NCI-H526 (cell line): Measurements from ENCODE around the gene TRIM62.

Experiments
- DNase-seq, 2 experiments: peaks; one replicate each; lab custom pipeline; 2025; lab: John Stamatoyannopoulos, UW

Gene TRIM62

DNA sequence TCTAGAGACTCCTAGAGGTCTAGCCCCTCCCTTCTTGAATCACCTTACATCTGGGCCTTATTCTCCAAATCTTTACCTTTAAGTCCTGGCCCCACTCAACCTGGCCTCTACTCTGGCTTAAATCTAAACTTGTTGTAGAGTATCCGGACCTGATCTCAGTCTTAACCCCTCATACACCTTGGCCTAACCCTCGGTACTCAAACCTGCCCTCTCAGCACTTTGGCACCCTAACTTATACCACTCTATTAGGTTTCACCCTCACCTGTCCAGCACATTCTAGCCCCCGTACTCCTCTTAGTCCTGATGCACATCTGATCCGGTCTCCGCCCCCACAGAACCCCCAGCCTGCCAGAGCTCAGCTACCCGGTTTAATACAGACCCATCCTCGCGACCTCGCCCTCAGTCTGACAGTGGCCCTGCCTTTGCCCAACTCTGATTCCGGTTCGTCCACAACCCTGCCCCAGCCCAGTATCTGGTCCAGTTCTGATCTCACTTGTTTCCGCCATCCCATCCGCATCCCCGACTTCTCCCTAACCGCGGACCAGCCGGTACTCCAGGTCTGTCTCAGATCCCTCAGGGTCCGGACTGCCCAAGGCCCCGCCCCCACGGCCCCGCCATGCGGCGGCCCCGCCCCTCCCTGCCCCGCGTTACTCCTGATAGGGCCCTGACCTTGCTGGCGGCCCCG is 1.5 kb downstream of the TRIM62 start:
- DNase-seq = no peak

GRCh38 chr1:33178836-33179439 is 2.9 kb downstream of the TRIM62 start:
- no peak for DNase-seq

- DNase-seq = no peak
Observed at GRCh38 chr1:33177996-33178540, 3.8 kb downstream of the TRIM62 start.

GRCh38 chr1:33176887-33177286 is 5.0 kb downstream of the TRIM62 start:
- DNase-seq = no peak

GRCh38 chr1:33176362-33176850 is 5.4 kb downstream of the TRIM62 start:
- DNase-seq = no peak

DNA sequence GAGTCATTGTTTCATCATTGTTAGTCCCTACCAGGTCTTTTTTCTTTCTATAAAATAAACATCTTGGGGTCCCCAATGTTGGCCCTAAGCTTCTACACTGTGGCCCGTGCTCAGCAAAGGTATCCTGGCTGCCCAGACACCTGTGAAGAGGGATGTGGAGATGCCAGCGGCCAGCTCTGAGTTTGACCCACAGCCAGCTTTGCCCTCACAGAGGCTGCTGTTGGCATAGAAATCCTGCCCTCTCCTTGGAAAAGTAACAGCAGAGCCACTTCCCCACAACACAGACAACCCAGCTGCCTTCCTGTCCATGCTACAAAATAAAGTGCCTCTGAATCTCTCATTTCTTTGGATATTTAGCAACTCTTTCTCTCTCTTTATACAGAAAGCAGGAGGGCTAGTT is 6.0 kb downstream of the TRIM62 start:
- DNase-seq = no peak

- DNase-seq = no peak
Observed at GRCh38 chr1:33173091-33173490, 8.8 kb downstream of the TRIM62 start.

GRCh38 chr1:33171977-33172813 is 9.6 kb downstream of the TRIM62 start:
- peak in 1 of 2 experiments; percentile 81 for DNase-seq

DNA sequence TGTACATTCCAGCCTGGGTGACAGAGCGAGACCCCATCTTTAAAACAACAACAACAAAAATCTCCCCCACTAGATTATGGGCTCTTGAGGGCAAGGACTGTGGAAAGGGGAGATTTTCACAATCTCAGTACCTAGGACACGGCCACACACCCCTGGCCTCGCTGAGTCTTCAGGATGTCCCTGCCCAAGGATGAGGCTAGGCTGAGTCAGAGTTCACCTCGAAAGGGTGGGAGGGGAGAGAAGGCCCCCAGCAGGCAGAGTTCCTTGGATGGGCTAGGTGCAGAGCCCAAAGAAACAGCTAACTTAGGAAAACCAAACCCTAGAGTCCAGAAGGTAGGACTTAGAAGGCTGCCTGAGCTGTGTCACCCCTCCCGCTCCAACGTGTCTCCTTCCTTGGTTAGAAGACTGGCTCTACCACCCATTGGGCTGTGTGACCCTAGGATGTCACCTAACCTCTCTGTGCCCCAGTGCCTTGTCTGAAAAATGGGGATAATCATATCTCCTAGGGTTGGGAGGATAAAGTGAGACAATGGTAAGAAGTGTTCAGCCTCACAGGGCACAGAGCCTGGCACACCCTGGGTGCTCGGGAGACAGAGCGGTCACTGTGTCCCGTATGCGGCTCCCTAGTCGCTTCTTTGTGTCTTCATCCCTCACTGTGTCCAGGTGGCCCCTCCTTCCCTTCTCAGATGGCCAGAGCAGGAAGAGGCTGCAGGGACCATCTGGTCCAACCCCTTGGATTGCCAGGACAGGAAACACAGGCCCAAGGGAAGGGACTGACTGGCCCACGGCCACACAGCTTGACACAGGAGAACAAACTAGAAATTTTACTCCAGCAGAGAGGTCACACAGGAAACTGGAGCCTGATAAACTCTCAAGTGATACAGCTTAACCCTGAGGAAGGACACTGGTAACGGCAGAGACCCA is 11.2 kb downstream of the TRIM62 start:
- no peak for DNase-seq

GRCh38 chr1:33169290-33170055 is 12.4 kb downstream of the TRIM62 start:
- no peak for DNase-seq

DNA sequence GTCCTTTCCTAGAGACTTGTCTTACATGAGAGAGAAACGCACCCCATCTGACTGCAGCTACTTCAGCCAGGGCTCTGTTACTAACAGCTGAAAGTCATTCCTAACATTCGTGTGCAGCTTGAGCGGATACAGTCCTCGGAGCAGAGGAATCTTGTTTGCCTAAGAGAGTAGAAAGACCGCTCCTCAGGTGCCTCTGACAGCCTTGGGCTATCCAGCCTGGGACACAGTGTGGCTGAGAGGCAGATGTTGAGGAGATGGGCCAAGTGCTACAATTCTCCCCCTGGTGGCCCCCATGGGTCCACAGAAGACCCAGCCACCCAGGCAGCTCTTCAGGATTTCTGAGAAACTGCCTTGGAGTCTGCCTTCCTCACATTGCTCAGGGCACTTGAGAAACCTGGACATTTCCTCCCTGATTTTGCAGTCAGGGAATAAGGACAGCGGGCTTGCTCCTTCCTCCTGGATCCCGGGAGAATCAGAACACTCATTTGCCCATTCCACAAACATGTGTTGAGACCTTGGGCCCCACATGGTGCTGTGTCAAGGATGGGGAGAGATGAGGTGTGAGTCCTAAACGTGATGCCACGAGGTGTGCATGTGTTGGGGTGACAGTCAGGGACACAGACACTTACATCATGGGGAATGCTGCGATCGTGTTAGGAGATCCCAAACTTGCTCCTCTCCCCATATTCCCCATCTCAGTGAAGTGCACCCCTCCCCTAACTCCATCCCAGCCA is 13.1 kb downstream of the TRIM62 start:
- no peak for DNase-seq

- no peak for DNase-seq
Observed at GRCh38 chr1:33167650-33168447, 14.0 kb downstream of the TRIM62 start.

GRCh38 chr1:33165809-33166208 is 16.0 kb downstream of the TRIM62 start:
- DNase-seq = no peak

- no peak for DNase-seq
Observed at GRCh38 chr1:33165209-33165608, 16.6 kb downstream of the TRIM62 start.

DNA sequence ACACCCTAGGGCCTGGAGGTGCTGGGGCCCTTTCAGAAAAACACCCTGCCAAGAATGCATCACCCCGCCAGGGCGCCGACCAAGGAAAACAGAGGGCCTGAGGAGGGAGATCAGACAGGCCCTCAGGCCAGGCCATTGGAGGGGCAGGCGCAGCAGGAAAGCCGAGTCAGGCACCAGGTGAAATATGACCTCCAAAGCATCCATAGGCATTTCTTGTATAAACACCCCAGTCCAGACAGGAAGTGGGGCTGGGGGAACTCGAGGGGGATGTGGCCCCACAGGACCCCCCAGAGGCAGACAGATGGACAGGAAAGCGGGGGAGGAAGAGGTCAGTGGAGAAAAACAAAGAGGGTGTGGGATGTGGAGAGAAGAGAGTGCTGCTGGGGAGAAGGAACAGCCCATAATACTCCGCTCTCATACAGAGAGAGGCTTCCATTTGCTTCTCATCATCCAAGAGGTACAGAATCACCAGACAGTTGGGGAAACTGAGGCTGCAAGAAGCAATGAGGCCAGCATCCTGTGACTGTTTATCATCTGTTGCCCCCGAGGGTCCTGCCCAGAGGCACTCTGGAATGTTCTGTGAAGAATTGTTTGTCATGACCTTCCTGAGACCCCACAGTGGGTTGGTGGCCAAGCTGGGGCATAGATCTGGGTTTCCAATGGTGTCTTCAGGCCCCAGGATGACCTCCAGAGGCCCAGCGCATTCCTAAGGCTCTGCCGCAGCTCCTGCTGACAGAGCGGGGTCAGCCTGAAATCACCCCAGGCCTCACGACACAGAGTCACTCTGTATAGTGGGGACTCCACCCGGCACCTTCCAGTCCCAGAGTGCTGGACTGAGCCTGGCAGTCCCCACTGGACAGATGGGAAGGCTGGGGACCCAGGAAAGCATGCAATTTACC is 18.0 kb downstream of the TRIM62 start:
- DNase-seq = no peak

DNA sequence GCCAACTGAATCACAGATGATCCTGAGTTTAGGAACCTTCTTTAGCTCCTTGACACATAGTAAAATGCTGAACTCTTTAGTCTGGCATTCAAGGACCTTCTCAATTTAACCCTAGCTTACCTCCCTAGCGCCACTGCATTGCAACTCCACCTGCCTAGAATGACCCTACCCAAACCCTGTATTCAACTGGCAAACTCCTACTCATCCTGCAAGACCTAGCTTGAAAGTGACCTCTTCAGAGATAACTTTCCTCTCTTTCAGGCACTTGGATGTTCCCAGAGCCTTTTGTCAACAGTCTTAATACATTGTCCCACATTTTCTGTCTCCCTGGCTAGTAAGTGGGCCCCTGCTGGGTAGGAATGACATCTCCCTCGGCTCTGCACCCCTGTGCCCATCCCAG is 19.7 kb downstream of the TRIM62 start:
- no peak for DNase-seq

DNA sequence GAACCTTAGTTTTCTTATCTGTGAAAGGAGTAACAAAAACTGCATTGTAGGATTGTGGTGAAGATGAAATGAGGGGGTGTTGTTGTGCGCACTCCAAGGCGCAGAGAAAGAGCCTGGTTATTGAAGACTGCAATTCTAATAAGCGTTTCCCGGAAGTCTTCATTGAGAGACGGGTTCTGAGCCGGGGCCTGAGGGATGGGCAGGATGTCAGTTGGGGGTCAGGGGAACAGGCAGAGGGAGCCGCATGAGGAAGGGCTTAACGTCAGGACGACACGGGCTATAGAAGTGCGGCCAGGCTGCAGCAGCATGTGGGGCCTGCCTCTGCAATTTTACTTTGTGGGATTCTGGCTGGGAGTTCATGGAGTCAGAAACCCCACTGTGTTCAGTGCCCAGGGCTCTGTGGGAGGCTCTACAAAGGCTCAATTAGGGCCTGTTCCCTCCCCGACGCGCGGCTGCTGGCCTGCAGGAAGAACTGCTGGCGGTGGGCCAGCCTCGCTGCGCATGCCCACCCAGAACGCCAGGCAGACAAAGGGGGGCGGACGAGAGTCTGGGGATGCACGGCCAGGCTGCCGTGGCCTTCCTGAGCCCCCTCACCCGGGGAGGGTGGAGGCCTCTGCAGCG is 20.7 kb downstream of the TRIM62 start:
- DNase-seq = no peak

GRCh38 chr1:33159577-33159976 is 22.3 kb downstream of the TRIM62 start:
- DNase-seq = no peak
